HG02571 (cell line): Measurements from ENCODE around the gene ADCK2.
"Not testable (repeated sequence)": the region's sequence is repeated elsewhere in the genome, so short reads cannot be mapped to it uniquely, and the experiment has no call there.

Experiments used
- ATAC-seq: cut with Tn5 transposase; IDR thresholded peaks from one replicate; pipeline ENCODE4 v1.9.1; 2021; ENCODE audit warnings: mild to moderate bottlenecking, moderate library complexity; ENCODE audit not compliant: unreplicated experiment

Gene ADCK2

GRCh38 chr7:140673774-140674155 is 1.0 kb downstream of the ADCK2 start:
- no peak for ATAC-seq

- ATAC-seq: no peak
Observed at GRCh38 chr7:140674356-140674800, 1.6 kb downstream of the ADCK2 start.

GRCh38 chr7:140674899-140675701 is 2.4 kb downstream of the ADCK2 start:
- ATAC-seq: no peak

GRCh38 chr7:140675726-140676125 is 3.0 kb downstream of the ADCK2 start:
- no peak for ATAC-seq

- peak; percentile 37 for ATAC-seq
Observed at GRCh38 chr7:140676306-140676705, 3.6 kb downstream of the ADCK2 start.

GRCh38 chr7:140676956-140677355 is 4.2 kb downstream of the ADCK2 start:
- not testable (repeated sequence) for ATAC-seq

GRCh38 chr7:140677496-140677895 is 4.8 kb downstream of the ADCK2 start:
- ATAC-seq: no peak

GRCh38 chr7:140678081-140678815 is 5.5 kb downstream of the ADCK2 start:
- ATAC-seq: no peak

GRCh38 chr7:140678816-140679130 is 6.0 kb downstream of the ADCK2 start:
- ATAC-seq: no peak

- no peak for ATAC-seq
Observed at GRCh38 chr7:140679186-140679585, 6.4 kb downstream of the ADCK2 start.

- no peak for ATAC-seq
Observed at GRCh38 chr7:140680886-140681285, 8.1 kb downstream of the ADCK2 start.

GRCh38 chr7:140681766-140682165 is 9.0 kb downstream of the ADCK2 start:
- ATAC-seq: no peak

GRCh38 chr7:140683657-140684056 is 10.9 kb downstream of the ADCK2 start:
- ATAC-seq: no peak

GRCh38 chr7:140684066-140684950 is 11.6 kb downstream of the ADCK2 start:
- no peak for ATAC-seq

GRCh38 chr7:140685407-140686087 is 12.8 kb downstream of the ADCK2 start:
- no peak for ATAC-seq

GRCh38 chr7:140686921-140687320 is 14.2 kb downstream of the ADCK2 start:
- no peak for ATAC-seq

- ATAC-seq: no peak
Observed at GRCh38 chr7:140688341-140688740, 15.6 kb downstream of the ADCK2 start.

- no peak for ATAC-seq
Observed at GRCh38 chr7:140689199-140690152, 16.7 kb downstream of the ADCK2 start.

- ATAC-seq: no peak
Observed at GRCh38 chr7:140691376-140692045, 18.8 kb downstream of the ADCK2 start.
